GM18868 (cell line): ENCODE results near the gene PDK3.

ENCODE experiments used
- ATAC-seq: cut with Tn5 transposase; IDR thresholded peaks from one replicate; pipeline ENCODE4 v1.9.1; 2021; ENCODE audit warnings: mild to moderate bottlenecking, moderate library complexity; ENCODE audit not compliant: unreplicated experiment

The PDK3 gene

DNA sequence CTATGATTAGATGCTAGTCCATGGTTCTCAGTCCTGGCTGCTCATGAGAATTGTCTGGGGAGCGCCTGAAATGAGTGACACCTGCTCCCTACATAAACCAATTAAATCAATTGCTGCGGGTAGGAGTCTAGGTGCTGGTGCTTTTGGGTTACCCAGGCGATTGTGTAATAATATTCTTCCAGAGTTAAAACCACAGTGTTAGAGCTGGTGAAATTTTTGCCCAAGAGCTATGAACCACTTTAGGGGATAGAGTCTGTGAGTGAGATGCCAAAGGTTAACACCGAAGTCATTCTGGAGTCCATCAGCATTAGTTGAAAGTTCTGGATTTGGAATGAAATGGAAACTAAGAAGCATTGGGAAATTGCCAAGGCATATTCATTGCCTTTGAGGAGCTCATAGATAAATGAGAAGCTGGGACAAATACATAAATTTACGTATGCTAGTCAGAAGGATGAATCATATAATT is 15.3 kb downstream of the PDK3 start:
- ATAC-seq: peak; percentile 34

DNA sequence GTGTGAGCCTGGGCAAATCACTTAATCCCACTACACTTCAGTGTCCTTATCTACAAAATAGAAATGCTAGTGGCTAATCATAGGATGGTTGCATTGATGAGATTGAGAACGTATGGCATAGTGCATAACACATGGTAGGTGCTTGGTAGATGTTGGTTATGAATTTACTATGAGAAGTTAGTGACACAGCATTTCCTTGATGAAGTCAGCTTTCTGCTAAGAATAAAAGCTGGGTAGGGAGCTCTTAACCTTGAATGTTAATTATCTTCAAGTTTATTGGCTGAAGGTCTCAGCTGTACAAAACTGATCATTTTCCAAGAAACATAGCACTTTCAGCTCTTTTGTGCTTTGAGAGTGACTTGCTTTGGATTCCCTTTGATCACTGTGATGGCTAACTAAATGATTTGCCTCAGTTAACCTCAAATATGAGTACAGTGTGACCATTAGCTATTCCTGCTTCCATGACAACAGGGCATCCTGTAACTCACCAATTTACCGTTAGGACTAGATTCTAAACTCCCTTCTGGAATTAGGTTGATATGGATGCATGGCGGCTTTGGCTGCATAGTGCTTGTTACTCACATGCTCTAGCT is 17.8 kb downstream of the PDK3 start:
- ATAC-seq: no peak

DNA sequence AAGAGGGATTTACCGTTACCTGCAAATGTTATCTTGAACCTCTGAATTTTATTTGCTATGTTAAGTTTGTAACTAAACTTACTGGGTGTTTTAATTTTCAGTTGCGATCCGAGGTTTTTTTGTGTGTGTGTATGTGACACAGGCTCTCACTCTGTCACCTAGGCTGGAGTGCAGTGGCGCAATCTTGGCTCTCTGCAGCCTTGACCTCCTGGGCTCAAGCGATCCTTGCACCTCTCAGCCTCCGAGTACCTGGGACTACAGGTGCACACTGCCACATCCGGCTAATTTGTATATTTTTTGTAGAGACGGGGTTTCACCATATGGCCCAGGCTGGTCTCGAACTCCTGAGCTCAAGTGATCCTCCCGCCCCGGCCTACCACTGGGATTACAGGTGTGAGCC is 18.5 kb downstream of the PDK3 start:
- no peak for ATAC-seq

DNA sequence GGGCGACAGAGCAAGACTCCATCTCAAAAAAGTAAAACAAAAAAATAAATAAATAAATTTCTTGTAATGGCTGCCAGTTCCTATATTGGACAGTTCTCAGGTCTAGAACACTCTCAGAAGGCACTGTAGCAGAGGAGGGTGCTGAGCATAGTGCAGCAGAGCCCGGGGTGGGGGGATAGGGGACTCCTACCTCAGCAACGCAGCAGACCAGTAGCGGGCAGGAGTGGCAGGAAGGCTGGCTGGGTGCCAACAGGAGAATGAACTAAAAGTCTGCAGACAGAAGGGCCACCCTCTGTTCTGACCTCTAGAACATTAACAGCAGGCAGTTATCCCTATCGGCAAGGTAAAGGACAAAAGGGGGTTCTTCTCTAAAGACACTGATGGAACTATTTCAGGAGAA is 20.2 kb downstream of the PDK3 start:
- ATAC-seq: no peak

DNA sequence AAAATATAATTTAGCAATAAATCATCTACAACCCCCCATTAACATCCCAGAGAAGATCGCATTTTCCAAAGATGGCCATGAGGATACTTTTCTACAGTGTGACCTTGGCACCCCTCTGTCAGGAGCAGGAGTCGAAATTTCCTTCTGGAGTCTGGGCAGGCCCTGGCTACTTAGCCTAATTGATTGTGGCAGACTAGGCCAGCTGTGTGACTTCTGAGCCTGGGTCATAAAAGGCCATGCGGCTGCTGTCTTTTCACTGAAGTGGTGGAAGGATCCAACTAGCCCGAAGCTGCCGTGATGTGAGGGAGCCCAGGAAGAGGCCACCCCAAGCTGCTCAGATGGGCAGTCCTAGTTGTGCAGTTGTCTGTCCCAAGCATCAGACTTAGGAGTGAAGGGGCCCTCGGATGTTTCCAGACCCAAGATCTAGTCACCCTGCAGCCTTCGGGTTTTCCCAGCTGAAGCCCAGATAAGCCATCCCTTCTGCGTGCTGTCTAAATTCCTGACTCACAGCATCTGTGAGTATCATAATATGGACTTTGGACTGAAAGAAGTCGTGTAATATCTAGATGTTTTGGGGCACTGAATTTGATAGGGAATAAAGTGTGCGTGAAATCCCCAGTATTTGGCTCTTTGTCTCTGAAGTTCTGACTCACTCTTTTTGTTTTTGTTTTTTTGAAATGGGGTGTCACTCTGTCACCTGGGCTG is 21.0 kb downstream of the PDK3 start:
- no peak for ATAC-seq

DNA sequence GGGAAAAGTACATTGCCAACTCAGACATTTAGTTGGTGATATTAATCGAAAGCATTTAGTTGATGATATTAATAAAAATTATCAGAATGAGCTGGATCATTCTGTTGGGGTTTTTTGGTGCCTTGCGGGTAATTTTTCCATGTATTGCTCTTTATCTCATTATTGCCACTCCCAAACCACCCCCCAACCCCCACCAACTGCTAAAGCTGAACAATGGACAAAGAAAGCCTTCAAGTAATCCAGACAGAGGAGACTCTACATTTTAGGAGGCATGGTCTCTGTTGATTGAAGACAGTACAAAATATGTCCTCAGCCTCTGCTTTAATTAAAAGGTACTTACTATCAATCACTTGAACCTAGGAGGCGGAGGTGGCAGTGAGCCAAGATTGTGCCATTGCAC is 22.5 kb downstream of the PDK3 start:
- no peak for ATAC-seq

DNA sequence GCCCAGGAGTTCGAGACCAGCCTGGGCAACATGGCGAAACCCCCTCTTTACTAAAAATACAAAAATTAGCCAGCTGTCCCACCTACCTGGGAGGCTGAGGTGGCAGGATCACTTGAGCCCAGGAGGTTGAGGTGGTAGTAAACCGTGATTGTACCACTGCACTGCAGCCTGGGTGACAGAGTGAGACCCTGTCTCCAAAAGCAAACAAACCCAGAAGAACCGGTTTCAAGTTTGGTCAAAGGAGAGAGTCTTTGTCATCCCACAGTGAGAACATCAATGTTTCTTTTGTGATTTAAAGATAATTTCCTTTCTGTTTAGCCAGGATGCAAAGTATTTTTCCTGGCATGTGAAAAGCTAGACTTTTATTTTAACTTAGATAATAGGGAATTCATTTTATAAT is 26.7 kb downstream of the PDK3 start:
- no peak for ATAC-seq

DNA sequence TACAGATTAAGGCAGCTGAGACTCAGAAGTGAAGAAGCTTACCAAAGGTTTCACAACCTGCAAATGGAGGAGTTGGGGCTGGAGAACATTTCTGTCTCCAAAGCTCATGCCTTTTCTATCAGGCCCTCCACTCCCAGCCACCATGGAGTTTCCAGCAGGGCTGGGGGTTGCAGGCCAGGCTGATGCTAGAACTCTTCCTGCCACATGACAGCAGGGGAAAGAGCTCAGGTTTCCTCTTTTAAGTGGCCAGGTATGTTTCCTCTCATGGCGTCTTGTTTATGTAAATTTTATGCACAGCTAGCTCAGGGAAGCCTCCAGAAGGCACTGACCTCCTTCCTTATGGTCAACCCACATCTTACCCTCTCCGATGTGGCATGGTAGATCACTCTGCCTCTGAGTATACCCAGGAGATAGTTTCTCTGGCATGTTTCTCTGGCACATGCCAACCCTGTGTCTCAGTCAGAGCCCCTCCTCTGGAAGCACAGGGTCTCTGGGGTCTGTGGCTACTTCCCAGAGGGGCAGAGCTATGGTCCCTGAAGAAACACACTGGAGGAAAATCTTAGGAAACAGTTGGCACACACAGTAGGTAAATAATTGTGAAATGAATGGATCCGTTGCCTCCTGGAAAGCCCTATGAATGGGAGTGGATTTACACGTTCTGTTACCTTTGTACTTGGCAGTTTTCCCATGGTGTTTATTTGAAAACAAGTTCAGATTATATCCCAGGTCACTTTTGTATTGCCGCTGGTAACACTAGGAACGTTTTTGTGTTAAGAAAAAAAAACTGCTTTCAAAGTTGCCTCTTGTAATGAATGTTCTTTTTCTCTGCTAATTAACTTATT is 28.9 kb downstream of the PDK3 start:
- ATAC-seq: no peak

DNA sequence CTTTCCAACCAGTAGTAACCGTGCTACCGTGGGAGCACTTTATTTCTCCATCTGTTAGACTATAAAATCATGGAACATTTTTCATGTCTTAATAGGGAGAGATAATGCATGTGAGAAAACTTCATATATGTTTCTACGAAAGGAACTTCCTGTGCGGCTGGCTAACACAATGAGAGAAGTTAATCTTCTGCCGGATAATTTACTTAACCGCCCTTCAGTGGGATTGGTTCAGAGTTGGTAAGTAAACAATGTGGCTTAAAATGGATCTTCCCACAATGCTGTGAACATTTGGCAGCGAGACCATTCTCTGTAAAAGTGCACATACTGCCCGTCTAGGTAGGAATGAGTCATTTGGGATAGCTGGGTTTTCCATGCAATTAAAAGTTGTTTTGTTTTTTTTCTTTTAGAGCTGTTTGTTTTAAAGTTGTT is 29.6 kb downstream of the PDK3 start:
- ATAC-seq: peak; percentile 40

DNA sequence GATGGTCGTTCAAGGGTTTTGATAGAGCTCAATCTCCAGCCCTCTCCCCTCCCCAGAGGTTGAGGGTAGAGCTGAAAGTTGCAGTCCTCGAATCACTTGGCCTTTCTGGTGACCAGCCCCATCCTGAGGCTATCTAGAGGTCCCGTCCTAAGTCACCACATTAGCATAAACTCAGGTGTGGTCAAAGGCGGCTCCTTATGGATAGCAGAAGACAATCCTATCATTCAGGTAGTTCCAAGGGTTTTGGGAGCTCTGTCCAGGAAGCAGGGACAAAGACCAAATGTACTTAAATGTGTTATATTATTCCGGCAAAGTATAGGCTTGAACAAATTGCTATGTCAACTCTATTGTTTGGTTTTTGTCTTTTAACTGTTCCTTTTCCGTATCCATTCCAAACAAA is 30.6 kb downstream of the PDK3 start:
- ATAC-seq: no peak

DNA sequence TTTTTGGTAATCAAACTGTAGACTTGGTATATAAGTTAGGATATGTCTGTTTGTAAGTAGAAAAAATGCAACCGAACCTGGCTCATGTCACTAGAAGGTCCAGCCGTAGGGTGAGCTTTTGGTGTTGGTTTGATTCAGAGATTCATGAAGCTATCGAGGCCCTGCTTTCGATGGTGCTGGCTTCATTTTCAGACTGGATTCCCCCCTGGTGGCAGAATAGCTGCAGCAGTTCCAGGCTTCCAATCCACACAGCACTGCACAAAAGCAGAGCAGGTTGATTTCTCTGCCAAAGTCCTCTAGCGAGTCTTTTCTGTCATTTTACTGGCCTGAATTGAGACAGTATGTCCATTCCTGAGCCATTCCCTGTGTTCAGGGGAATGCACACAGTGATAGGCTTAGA is 33.1 kb downstream of the PDK3 start:
- ATAC-seq: peak; percentile 66

DNA sequence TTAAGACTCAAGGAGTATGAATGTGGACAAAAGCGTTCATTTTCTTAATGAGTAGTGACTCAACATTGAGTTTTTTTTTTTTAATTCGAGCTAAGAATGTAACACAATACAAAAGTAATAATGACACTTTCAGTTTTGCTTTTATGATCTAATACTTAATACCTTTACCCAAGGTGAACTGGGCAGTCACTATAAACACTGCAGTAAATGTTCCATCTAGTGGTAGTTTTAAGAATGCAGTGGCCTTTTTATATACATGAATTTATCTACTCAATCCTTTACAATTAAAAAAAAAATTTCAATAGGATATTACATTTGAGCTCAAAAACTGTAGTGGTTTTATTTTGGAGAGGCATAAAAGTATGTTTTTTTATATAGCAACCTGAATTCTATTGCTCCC is 33.9 kb downstream of the PDK3 start:
- ATAC-seq: peak; percentile 81

DNA sequence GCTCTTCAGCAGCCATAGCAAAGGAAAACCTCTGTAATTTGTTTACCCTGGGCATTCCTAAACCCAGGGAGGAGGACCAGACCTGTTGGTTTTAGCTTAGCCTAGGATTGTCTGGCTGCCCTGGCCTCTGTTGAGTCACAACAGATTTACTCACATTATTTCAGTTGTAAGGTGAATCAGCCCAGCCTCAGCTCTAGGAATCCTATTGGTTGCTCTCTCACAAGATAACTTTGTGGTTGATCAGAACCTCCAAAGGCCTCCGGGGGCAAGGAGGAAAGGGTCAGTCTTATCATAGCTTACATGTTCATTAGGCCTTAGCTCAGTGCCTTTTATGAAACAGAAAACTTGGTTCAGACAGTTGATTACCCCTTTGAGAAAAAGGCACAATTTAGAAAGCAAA is 41.0 kb downstream of the PDK3 start:
- peak; percentile 77 for ATAC-seq

DNA sequence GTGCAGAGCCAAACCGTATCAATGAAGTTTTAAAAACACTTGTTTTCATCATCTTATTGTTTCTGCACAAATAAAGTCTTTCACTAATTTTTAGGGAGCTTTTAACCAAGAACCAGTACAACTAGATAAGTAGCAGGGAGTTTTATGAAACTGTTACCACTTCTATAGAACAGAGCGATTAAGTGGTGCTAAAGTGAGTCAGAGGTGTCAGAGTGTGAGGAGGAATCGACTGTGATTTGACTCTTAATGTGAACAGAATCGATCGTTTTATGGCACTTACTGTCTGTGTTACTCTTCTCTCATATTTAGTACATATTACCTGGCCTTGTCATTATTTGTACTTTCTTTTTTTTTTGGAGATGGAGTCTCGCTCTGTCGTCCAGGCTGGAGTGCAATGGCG is 43.3 kb downstream of the PDK3 start:
- no peak for ATAC-seq

DNA sequence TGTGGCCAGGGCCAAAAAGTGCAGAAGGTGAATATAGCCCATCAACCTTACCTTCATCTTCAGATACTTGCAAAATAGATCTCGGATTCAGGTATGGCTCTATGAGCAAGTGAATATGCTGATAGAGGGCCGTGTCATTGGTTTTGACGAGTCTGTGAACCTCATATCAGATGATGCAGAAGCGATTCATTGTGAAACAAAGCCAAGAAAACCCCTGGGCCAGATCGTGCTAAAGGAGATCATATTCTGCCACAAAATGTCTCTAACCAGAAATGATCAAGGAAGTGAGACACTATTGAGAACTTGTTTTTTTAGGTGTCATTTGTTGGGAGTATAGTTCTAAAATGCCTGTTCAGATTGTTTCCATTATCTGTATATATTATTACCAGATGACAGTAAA is 48.3 kb downstream of the PDK3 start:
- ATAC-seq: peak; percentile 100

DNA sequence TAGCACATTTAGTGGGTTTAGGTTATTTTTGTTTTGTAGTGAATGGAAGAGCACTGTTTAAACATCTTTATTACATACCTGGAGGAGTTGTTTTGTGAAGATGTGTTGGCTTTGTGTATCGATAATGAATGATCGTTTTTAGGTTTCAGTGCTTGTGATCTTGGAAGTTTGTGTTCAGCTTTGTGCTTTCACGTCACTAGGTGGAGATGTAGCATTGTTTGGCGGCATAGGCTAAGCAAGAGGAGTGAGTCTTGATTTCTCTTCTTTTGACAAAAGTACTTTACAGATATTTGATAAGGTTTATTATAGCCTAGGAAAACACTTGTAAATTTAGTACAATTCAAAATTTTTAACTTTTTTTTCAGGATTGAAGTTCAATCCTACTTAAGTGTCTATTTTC is 50.4 kb downstream of the PDK3 start:
- ATAC-seq: no peak

DNA sequence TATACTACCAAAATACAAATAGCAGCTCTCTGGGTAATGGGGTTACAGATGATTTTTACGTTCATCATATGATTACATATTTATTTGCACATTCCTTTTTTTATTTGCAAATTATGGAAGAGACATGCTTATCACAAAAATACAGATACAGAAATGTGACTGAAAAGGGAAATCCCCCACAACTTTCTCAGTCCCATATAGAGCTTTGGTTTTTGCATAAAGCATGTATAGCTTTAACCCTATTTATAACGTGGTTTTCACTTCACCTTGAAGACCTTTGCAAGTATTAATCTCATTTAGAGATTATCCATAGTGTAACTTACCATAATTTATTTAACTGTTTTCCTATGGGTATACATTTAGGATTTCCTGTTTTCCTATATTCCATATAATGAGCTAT is 55.4 kb downstream of the PDK3 start:
- ATAC-seq: no peak

DNA sequence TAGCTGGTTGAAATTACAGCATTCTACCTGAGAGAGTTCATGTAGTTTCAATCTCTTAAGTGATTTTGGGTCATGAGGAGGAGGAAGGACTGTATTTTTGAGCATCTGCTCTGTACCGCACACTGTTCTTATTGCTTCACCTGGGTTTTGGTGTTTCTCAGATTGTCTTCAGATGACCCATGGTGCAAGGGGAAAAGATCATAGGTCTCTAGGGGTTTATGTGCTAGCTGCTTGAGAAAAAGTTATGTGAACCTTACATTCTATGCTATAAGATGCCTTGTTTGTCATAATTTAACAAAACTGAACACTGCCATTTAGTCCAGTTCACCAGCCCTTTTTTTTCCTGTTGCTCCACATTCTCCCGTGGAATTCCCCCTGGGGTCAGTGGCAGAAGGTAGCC is 60.4 kb downstream of the PDK3 start:
- no peak for ATAC-seq

DNA sequence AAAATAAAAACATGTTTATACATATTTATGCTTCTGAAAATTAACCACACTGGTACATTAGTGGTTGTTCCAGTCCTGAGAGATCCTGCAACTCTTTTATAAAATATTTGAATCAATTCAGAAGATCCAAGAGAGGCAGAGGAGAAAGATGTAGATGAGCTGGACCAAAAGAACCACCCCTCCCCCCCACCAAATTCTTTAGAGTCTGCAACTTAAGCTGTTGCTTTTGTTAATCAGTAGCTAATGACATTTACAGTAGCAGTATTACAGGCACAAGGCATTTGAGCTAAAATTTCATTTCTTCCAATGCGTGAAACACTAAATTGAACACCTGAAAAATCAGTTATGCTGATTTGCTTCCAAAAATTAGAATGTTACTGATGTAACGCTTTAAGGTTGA is 61.5 kb downstream of the PDK3 start:
- no peak for ATAC-seq

DNA sequence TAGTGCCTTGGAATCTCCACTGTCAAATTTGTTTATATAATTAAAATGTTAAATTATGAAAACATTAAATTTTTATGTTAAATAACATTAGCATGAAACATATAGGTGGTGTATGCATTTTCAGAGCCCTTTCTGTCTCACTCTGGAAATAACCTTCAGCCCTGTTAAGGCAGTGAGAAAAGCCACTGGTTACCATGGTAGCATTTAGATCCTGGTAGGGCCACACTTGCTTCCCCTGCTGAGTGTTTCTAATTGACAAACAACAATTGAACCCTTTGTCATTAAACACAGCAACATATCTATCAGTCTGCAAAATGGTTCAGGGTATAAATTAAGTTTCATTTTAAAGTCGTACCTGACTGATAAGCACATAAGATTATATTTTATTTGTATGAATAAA is 63.5 kb downstream of the PDK3 start:
- no peak for ATAC-seq

DNA sequence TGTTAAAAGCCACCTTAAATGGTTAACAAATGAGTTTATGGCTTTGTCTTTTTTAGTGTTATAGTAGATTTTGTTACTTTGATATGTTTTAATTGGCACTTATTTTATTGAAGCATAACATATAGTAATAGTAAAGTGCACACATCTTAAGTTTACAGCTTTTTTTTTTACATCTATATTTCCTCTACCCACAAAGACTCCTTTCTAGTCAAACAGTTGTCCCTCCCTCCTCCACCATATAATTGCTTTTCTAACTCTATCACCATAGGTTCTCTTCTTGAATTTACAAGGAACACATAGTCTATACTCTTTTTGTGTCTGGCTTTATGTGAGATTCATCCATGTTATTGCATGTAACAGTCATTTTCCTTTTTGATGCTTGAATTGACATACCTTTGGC is 71.5 kb downstream of the PDK3 start:
- ATAC-seq: no peak

DNA sequence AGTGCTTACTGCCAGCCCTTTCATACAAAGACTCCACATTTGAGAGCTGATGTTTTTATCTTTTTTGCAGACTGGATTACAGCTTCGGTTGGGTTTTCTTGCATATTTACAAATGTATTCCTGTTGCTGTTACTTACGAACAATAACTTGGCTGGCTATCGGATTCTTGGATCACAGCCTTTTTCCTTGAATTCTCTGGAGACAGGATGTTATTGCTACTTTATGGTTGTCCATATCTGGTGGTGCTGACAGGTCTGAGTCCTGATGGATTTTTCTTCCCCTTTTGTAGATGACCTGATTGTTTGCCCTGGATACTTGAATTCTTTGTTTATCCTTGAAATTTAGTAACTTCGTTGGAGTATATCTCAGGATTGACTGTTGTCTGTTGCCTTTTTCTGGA is 77.7 kb downstream of the PDK3 start:
- ATAC-seq: no peak
